Activated naive CD4-positive, alpha-beta T cell treated with anti-CD3 and anti-CD28 coated beads for 36 hours (primary cell): ENCODE data around the gene AQP1. TPM values are rescaled to one million over a fixed set of nuclear protein-coding genes. Genes with fewer than 3 reads are reported as not detected.

Source experiments
- CTCF ChIA-PET: fragments of 350-600 bp; sonication (Branson Sonifier 250); formaldehyde crosslinking; loops from one replicate; lab custom pipeline; 2021; ENCODE audit warnings: antibody characterized with exemption; lab: Charles Lee
- DNase-seq: peaks from one replicate; pipeline ENCODE4 v3.0.0-alpha.2; 2020
- H3K27ac Mint-ChIP-seq: one replicate; pipeline ENCODE4 v1.8.0; 2021; ENCODE audit warnings: mild to moderate bottlenecking, mixed read lengths
- H3K27me3 Mint-ChIP-seq: one replicate; pipeline ENCODE4 v1.8.0; 2021; ENCODE audit warnings: low read depth, mixed read lengths
- H3K36me3 Mint-ChIP-seq: one replicate; pipeline ENCODE4 v1.8.0; 2021; ENCODE audit warnings: low read depth, mixed read lengths
- H3K4me1 Mint-ChIP-seq: one replicate; pipeline ENCODE4 v1.8.0; 2021; ENCODE audit warnings: low read depth, mixed read lengths
- H3K4me3 Mint-ChIP-seq: one replicate; pipeline ENCODE4 v1.8.0; 2021; ENCODE audit warnings: mild to moderate bottlenecking, moderate library complexity, mixed read lengths
- H3K9me3 Mint-ChIP-seq: one replicate; pipeline ENCODE4 v1.8.0; 2021; ENCODE audit warnings: mixed read lengths
- intact Hi-C: fragments of 100-400 bp; cut with micrococcal nuclease; formaldehyde crosslinking; loops from one replicate; pipeline ENCODE4 v1.15.1; 2023
- total RNA-seq, 2 experiments: library from RNA; stranded (reverse); gene quantifications; one replicate each; pipeline ENCODE4 v1.2.3, GENCODE V29; 2021

The AQP1 gene
- total RNA-seq, 2 experiments from 2014 or later, result 0.25 to 0.48 TPM

DNA sequence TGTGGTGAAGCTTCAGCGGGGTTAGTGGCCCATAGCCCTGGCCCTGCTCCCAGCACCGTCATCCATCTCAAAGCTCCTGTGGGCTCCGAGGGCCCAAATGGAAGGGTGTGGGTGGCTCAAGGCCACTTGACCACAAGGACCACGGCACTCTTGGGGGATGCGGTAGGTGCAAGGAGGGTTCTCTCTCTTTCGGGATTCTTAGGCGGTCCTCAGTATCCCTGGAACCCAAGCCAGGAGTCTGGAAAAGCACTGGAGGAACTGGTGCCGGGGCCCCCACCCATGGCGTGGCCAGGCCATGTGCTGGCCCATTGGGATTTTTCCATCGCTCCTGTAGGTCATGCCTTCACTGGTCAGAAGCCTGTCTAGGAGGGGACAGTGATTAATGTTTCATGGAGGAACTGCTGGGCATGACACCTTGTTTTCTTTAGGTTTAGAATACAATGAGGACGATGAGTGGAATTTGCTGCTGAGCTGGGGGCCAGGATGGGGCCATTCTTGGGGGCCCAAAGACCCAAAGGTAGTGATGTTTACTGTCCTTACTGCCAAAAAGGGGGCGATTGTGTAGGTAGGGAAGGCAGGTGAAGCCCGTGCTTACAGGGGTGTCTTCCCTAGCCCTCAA, 16.7 kb downstream of the AQP1 start:
- intact Hi-C loops, result no loop called here
- Mint-ChIP-seq H3K27ac (no peak overlapping the region), H3K9me3 (peaks cover 6% of the 10 kb centered on the region), H3K4me1 (no peaks in the 10 kb centered on the region), H3K4me3 (no peak overlapping the region), H3K27me3 (no peaks in the 10 kb centered on the region), H3K36me3 (no peaks in the 10 kb centered on the region)
- CTCF ChIA-PET, result interaction anchor here (1.7 kb wide), 1 partner anchor 11 kb away, joined by 7 read pairs; no protein-coding TSS in a partner anchor
- DNase-seq, result no peak

DNA sequence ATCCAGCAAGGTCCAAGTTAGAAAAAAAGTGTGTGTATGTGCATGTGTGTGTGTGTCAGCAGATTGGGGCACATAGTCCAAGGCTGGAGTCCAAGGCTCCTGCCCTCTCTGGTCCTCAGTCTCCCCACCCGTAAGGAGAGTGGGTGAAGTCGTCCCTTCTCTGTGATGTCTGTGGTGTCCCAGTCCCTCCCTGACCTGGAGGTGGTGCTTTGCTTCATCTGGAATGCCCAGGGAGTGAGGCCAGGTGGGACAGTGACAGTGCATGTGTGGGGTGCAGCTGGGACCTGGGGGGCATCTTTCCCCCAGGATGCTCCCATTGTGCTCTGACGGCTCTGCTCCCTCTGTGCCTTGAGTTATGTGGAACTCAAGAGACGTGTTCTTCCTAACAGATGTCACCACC, 18.0 kb downstream of the AQP1 start:
- Mint-ChIP-seq H3K27me3 (no peaks in the 10 kb centered on the region), H3K9me3 (peaks cover 6% of the 10 kb centered on the region), H3K4me1 (no peaks in the 10 kb centered on the region), H3K36me3 (no peaks in the 10 kb centered on the region), H3K27ac (no peak overlapping the region), H3K4me3 (no peak overlapping the region)
- CTCF ChIA-PET, result interaction anchor here (0.6 to 1.7 kb wide), 2 partner anchors 9 to 1324 kb away, joined by 3 to 9 read pairs; no protein-coding TSS in a partner anchor
- DNase-seq, result no peak
- intact Hi-C loops, result loop anchor here (10.0 kb wide), 1 partner anchor 125 kb away; no protein-coding TSS in a partner anchor

DNA sequence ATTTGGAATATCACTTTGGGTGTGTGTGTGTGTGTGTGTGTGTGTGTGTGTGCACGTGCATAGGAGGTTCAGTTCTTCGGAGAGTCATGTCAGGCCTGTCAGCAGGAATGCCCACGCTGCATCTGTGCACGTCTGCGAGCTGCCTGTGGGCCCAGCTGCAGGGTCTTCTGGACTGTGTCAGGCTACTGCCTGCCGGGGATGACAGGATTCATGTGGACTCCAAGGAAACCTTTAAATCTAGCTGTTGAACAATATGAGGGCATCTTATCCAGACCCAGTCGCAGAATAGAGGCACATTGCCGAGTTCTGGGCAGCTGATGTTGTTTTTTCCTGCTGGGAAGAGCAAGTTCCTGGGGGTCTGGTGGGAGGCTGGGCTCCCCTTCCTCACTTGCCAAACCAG, 19.0 kb downstream of the AQP1 start:
- CTCF ChIA-PET, result interaction anchor here (1.3 to 1.7 kb wide), 2 partner anchors 8 to 53 kb away, joined by 4 to 9 read pairs; no protein-coding TSS in a partner anchor
- H3K4me3 Mint-ChIP-seq, result no peak overlapping the region
- no peaks in the 10 kb centered on the region for H3K27me3 Mint-ChIP-seq
- intact Hi-C loops, result loop anchor here (10.0 kb wide), 1 partner anchor 126 kb away; no protein-coding TSS in a partner anchor
- DNase-seq, result no peak
- H3K36me3 Mint-ChIP-seq, result no peaks in the 10 kb centered on the region
- no peak overlapping the region for H3K27ac Mint-ChIP-seq
- H3K4me1 Mint-ChIP-seq, result no peaks in the 10 kb centered on the region
- peaks cover 6% of the 10 kb centered on the region for H3K9me3 Mint-ChIP-seq

DNA sequence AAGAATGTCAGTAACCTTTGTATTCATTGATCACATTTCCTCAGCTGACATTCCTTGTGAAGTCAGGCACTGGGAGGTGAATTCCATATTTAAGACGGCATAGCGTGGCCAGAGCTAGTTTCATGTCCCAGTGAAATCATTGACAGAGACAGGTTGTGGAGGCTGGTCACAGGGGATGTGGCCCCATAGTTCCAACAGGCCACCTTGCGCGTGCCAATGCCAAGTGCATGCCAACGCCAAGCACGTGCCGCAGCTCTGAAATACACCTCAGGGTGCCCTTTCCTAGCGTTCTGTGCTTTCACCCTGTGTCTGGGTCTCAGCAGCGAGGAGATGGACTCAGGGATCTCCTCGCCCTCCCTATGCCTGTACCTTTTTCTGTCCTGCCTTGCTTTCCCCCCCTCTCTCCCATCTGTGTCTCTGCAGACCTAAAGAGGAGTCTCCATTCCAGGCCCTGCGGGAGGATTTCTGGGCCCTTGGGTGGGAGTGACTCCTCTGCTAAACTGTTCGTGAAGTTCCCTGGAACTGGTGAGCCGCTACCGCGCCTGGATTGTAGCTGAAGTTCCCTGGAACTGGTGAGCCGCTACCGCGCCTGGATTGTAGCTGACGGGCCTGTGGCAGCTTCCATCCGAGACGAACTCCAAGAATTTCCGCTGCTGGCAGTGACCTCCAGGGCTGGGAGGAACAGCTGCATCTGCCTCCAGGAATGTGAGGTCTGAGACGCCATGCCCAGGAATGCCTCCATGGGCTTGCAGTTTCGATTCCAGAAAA, 19.7 kb downstream of the AQP1 start:
- H3K27me3 Mint-ChIP-seq, result no peaks in the 10 kb centered on the region
- no peaks in the 10 kb centered on the region for H3K36me3 Mint-ChIP-seq
- H3K9me3 Mint-ChIP-seq, result peaks cover 6% of the 10 kb centered on the region
- H3K27ac Mint-ChIP-seq, result no peak overlapping the region
- no peaks in the 10 kb centered on the region for H3K4me1 Mint-ChIP-seq
- intact Hi-C loops, result loop anchor here (10.0 kb wide), 1 partner anchor 127 kb away; no protein-coding TSS in a partner anchor
- CTCF ChIA-PET, result interaction anchor here (1.3 to 1.7 kb wide), 2 partner anchors 7 to 52 kb away, joined by 4 to 9 read pairs; no protein-coding TSS in a partner anchor
- DNase-seq, result no peak
- H3K4me3 Mint-ChIP-seq, result no peak overlapping the region

DNA sequence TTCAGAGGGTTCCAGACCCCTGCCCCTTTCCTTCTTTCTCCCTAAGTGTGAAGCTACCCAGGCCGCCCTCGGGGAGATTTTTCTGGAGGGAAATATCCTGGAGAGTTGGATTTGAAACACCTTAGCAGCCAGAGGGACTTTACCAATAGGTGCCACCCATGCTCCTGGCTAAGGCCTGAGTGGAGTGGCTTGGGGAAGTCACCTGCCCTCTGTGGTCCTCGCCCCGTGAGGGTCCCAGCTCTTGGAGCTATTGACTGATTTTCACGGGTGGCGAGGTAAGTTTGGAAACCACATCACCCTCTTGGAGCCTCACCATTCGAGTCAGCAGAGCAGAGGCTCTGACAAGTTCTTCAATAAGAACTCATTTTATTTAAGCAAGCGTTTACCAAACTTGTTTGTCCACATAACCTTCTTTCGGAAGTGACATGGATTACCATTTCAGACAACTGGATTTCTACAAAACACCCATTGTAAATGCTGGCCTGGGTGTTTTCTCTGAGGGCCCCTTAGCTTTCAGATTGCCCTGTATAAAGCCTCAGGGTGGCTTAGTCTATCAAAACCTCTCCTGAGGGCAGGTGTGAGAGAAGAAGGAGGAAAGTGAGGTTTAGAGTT, 20.4 kb downstream of the AQP1 start:
- peaks cover 5% of the 10 kb centered on the region for H3K9me3 Mint-ChIP-seq
- H3K27me3 Mint-ChIP-seq, result no peaks in the 10 kb centered on the region
- H3K4me3 Mint-ChIP-seq, result no peak overlapping the region
- CTCF ChIA-PET, result interaction anchor here (1.3 kb wide), 1 partner anchor 52 kb away, joined by 4 read pairs; no protein-coding TSS in a partner anchor
- no peak for DNase-seq
- intact Hi-C loops, result loop anchor here (10.0 kb wide), 1 partner anchor 127 kb away; no protein-coding TSS in a partner anchor
- H3K27ac Mint-ChIP-seq, result no peak overlapping the region
- H3K36me3 Mint-ChIP-seq, result no peaks in the 10 kb centered on the region
- no peaks in the 10 kb centered on the region for H3K4me1 Mint-ChIP-seq

DNA sequence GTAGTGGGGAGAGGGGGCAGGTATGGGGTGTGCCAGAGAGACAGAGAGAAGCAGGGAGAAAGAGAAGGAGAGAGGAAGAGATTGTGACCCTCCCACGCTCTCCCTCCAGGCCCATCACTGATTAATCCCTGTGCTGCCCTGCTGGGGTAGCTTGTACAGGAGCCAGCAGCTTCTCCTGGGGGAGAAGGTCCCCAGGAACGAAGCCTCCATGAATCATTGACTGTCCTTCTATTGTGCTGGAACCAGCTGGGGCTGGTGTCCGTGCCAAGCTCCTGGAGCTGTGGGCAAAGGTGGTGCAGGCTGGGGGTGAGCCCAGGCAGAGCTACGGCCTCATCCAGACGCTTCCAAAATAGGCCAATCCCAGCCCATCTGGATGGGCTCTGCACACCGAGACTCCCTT, 20.9 kb downstream of the AQP1 start:
- intact Hi-C loops, result loop anchor here (10.0 kb wide), 1 partner anchor 128 kb away; no protein-coding TSS in a partner anchor
- Mint-ChIP-seq H3K27me3 (no peaks in the 10 kb centered on the region), H3K4me3 (no peak overlapping the region), H3K27ac (no peak overlapping the region), H3K36me3 (no peaks in the 10 kb centered on the region), H3K4me1 (no peaks in the 10 kb centered on the region), H3K9me3 (peaks cover 2% of the 10 kb centered on the region)
- DNase-seq, result no peak
- CTCF ChIA-PET, result no interaction called here

DNA sequence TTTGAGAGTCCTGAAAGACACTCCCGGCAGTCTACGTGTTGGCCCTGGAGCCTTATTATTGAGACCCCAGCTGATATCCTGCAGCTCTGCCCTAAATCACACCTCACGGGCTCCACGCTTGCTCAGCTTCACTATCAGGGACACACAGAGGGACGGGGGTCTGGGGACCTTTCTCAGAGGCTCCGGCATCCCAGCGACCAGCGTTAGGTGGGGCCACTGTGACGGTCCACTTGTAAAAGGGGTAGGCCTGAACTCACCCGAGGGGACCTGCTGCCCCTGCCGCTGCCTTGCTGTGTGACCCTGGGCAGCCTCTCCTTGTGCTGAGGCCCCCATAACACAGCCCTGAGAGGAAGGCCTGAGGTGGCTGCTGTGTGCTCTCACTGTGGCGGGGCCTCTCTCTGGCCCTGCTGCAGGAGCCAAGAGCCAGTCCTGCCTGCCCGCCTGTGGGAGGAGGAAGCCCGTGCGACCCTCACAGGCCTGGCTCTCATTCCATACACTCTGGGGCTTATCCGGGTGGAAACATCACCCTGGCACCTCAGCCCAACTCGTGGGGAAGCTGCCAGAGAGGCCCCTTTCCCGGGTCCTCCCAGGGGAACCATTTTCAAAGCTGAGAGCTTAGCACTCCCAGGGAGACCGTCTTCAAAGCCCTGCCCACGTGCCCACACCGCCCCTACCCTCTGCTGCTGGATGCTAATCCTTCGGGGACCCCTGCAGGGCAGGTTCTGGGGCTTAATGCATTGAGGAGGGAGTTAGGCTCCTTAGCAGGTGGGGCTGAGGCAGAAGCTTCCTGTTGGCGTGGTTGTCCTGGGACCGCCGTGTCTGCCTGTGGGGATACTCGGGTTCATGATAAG, 21.7 kb downstream of the AQP1 start:
- CTCF ChIA-PET, result interaction anchor here (1.4 to 1.8 kb wide), 2 partner anchors 45 to 50 kb away, joined by 4 to 5 read pairs; no protein-coding TSS in a partner anchor
- Mint-ChIP-seq H3K27ac (no peak overlapping the region), H3K9me3 (no peaks in the 10 kb centered on the region), H3K4me3 (no peak overlapping the region), H3K36me3 (no peaks in the 10 kb centered on the region), H3K4me1 (no peaks in the 10 kb centered on the region), H3K27me3 (no peaks in the 10 kb centered on the region)
- intact Hi-C loops, result loop anchor here (10.0 kb wide), 1 partner anchor 129 kb away; no protein-coding TSS in a partner anchor
- no peak for DNase-seq

DNA sequence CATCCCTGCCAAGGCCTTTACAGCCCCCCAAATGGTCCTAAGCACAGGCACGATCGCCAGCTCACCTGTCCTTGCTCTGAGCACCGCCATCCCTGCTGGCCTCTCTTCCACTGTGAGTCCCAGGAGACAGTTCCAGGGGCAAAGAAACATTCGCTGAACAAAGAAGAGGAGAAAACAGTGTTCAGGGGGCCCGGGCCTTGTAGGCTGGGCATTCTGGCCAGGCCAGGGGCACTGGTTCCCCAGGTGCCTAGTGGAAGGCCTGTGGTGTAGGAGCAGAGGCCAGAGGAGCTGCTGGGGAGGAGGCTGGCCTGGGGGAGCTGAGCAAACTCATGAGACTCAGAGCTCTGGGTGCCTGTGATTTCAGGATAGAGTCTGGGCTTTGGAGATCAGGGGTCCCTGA, 22.6 kb downstream of the AQP1 start:
- no peaks in the 10 kb centered on the region for H3K36me3 Mint-ChIP-seq
- H3K4me3 Mint-ChIP-seq, result no peak overlapping the region
- CTCF ChIA-PET, result interaction anchor here (0.9 to 1.8 kb wide), 3 partner anchors 44 to 52 kb away, joined by 4 to 5 read pairs (median 4); no protein-coding TSS in a partner anchor
- no peak overlapping the region for H3K27ac Mint-ChIP-seq
- no peaks in the 10 kb centered on the region for H3K27me3 Mint-ChIP-seq
- no peaks in the 10 kb centered on the region for H3K4me1 Mint-ChIP-seq
- intact Hi-C loops, result loop anchor here (10.0 kb wide), 1 partner anchor 129 kb away; no protein-coding TSS in a partner anchor
- DNase-seq, result no peak
- no peaks in the 10 kb centered on the region for H3K9me3 Mint-ChIP-seq

DNA sequence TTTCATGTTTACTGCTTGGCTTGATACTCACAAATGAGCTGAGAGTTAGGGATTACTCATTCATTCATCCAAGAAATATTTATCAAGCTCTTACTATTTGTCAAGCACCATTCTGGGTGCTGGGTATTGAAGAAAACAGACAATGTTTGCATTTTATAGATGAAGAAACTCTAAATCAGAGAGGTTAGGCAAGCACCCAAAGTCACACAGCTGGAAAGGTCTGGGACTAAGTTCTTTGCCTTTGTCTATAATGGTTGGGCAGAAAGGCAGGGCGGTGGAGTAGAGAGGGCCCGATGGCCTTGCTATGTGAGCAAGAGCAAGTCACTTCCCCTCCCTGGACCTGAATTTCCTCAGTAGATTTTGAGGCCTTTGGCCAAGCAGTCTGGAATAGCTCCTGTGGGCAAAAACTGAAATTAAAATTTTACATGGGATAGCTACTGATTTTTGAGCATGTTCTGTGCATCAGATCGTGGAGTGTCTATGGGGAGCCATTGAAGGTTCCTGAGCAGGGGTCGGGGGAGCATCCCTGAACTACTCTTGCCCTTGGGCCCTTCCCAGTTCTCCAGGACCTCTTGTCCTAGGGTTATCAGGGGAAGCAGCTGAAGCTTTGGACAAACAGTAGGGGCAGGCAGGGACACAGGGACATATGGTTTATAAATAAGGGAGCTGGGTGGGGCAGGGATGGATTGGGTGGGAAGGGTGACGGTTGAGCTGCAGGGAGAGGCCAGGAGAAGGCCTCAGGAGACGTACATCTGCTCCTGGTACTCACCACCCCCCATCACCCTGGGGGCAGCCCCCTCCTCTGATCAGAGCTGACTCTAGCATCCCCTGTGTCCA, 23.3 kb downstream of the AQP1 start:
- no peaks in the 10 kb centered on the region for H3K36me3 Mint-ChIP-seq
- no peak overlapping the region for H3K27ac Mint-ChIP-seq
- DNase-seq, result no peak
- no peaks in the 10 kb centered on the region for H3K4me1 Mint-ChIP-seq
- peaks cover 7% of the 10 kb centered on the region for H3K27me3 Mint-ChIP-seq
- no peak overlapping the region for H3K4me3 Mint-ChIP-seq
- CTCF ChIA-PET, result interaction anchor here (0.9 to 3.1 kb wide), 4 partner anchors 11 to 188 kb away, joined by 4 to 7 read pairs (median 6); no protein-coding TSS in a partner anchor
- no peaks in the 10 kb centered on the region for H3K9me3 Mint-ChIP-seq
- intact Hi-C loops, result loop anchor here (10.0 kb wide), 1 partner anchor 130 kb away; no protein-coding TSS in a partner anchor

DNA sequence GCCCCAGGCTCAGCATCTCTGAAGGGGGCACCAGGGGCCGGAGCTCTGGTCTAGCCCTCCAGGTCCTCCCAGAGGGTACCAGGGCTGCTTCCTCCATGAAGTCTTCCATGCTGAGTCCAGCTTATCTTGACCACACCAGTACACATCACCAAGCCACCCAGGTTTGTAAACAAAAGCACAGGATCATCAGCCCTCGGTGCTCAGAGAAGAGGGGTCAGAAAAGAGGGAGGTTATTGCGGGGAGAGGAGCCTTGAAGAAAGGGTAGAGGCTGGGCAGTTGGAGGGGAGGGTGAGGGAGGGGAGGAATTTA, 23.9 kb downstream of the AQP1 start:
- H3K27ac Mint-ChIP-seq, result no peak overlapping the region

More for the DNA sequence above, 23.9 kb downstream of the AQP1 start:
- intact Hi-C loops, result loop anchor here (10.0 kb wide), 1 partner anchor 131 kb away; no protein-coding TSS in a partner anchor
- no peak overlapping the region for H3K4me3 Mint-ChIP-seq
- DNase-seq, result no peak
- peaks cover 8% of the 10 kb centered on the region for H3K27me3 Mint-ChIP-seq
- CTCF ChIA-PET, result interaction anchor here (1.1 to 3.1 kb wide), 2 partner anchors 11 to 187 kb away, joined by 6 to 7 read pairs; no protein-coding TSS in a partner anchor
- H3K4me1 Mint-ChIP-seq, result no peaks in the 10 kb centered on the region
- no peaks in the 10 kb centered on the region for H3K9me3 Mint-ChIP-seq
- H3K36me3 Mint-ChIP-seq, result no peaks in the 10 kb centered on the region
